LNCAP (cell line): ENCODE results near the gene STMN1.

Experiments
- CTCF ChIP-seq: fragments of 450-650 bp; IDR thresholded peaks from 2 replicates; pipeline ENCODE4 v1.5.1; 2017; ENCODE audit warnings: mild to moderate bottlenecking

Gene STMN1

DNA sequence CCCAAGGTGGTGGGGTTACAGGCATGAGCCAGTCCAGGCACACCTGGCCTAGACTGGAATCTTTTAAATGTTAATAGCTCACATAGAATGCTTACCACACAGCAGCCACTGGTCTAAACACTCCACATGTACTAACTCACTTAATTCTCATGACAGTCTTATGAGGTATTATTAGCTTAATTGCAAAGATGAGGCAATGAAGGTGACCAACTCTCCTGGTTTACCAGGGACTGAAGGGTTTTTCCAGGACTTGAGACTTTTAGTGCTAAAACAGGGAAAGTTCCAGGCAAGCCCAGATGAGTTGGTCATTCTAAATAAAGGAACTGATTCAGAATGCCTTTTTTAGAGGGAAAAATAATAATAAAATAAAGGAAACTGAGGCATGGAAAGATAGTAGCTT lies 7.0 kb upstream of the STMN1 start:
- no peak for TF ChIP-seq CTCF

- no peak for TF ChIP-seq CTCF
These were observed 6.0 kb upstream of the STMN1 start for GRCh38 chr1:25912076-25912831.

DNA sequence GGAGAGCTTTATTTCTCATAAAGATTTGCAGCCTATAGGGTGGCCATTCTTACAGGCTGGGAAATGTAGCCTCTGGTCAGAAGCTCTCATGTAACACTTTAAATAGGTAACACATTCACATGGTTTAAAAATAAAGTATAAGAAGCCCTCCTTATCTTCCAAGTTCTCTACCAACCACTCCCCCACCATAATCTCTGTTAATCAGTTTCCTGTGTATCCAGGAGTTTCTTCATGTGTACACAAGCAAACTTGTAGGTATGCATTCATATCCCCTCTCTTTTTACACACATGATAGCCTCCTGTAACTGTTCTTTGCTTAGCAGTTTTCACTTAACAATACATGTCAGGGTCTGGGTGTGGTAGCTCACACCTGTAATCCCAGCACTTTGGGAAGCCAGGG lies 4.9 kb upstream of the STMN1 start:
- no peak for TF ChIP-seq CTCF

DNA sequence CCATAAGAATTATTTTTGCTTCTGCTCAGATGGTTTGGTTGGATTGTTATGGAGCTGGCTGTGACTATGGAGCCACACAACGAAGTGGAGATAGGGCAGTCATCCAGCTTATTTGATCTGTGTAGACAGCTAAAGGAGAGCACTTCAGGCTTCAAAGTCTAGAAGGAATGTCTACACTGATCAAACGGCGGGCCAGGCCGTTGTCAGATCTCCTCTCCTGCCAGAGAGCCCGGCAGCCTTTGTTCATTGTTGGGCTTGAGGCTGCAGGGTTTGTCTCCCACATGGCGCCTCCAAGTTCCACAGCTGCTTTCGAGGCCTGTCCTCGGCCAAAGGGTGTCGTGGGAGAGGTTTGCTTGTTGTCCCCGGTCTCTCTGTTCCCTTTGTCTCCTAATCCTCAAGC lies 2.8 kb upstream of the STMN1 start:
- TF ChIP-seq CTCF, result no peak

GRCh38 chr1:25908161-25908560 lies 1.9 kb upstream of the STMN1 start:
- TF ChIP-seq CTCF, result no peak

- no peak for TF ChIP-seq CTCF
These were observed 1.4 kb upstream of the STMN1 start for GRCh38 chr1:25907601-25908000.

DNA sequence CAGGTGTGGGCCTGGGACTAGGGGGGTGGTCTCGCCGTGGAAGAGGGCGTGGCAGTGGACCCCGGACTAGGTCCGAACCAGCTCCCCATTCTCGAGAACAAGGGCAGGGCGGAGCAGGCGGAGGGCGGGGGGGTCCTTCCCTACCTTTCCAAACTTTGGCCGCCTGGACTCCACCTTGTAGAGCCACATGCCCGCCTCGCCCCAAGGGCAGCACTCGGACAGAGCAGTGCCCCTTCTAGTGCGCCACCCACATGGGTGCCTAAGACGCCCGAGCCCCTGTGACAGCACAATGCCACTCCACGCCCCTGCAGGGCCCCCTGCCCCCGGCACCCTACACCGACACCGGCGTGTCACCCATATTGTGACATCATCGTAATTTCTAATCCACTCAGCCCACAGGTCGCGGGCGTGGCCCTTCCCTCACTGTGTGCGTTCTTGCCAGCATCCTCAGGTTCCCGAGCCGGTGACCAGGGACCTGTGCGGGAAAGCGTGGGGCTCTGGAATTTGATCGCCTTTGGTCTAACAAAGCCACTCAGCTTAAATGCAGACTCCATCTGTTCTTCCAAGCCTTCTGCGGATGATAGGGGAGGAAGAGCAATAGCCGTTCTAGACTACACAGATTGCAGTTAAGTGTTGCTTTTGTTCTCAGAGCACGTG lies 553 bp upstream of the STMN1 start:
- no peak for TF ChIP-seq CTCF
